Upper lobe of left lung (tissue), 6 donors: ENCODE measurements around the gene VWA5B2. TPM values are rescaled to one million over a fixed set of nuclear protein-coding genes. Genes with fewer than 3 reads are reported as not detected.
A peak's percentile ranks its signal among the peaks of the same experiment; 100 is the strongest.

ENCODE experiments used
- ATAC-seq, 2 donors: fragments of 200-7000 bp; cut with Tn5 transposase; one replicate each; pipeline ENCODE4 v1.9.1; 2022; ENCODE audit warnings: mild to moderate bottlenecking in 2 of 2, moderate library complexity in 2 of 2; ENCODE audit not compliant: low FRiP score in 2 of 2
- DNase-seq, 2 donors: peaks; one replicate each; pipeline ENCODE4 v3.0.0-alpha.2; 2019 to 2020
- H3K27ac ChIP-seq, 4 donors: fragments of 200-600 bp; sonication (generic); one replicate each; pipeline ENCODE4 v1.5.1; 2016 to 2019
- H3K27me3 ChIP-seq, 4 donors: fragments of 200-600 bp; sonication (generic); one replicate each; pipeline ENCODE4 v1.5.1; 2017 to 2019
- H3K36me3 ChIP-seq, 4 donors: fragments of 200-600 bp; sonication (generic); one replicate each; pipeline ENCODE4 v1.5.1; 2016 to 2019
- H3K4me1 ChIP-seq, 4 donors: fragments of 200-600 bp; sonication (generic); one replicate each; pipeline ENCODE4 v1.5.1; 2018 to 2019
- H3K4me3 ChIP-seq, 4 donors: fragments of 200-600 bp; sonication (generic); one replicate each; pipeline ENCODE4 v1.5.1; 2017 to 2019; ENCODE audit warnings: mild to moderate bottlenecking in 2 of 4, moderate library complexity in 1 of 4
- H3K9me3 ChIP-seq, 4 donors: fragments of 200-600 bp; sonication (generic); one replicate each; pipeline ENCODE4 v1.5.1; 2018 to 2019
- CTCF ChIP-seq, 6 experiments: fragments of 450-650 bp in 4 of 6; fragments of 200-600 bp in 2 of 6; sonication (generic) in 2 of 6; IDR thresholded peaks; one replicate each; pipeline ENCODE4 v1.5.1; 2016 to 2019; ENCODE audit warnings: antibody characterized with exemption in 6 of 6
- EP300 ChIP-seq, 4 donors: sonication (generic); formaldehyde crosslinking; IDR thresholded peaks; one replicate each; pipeline ENCODE4 v1.5.1; 2017; ENCODE audit warnings: antibody characterized with exemption in 4 of 4, control low read depth in 2 of 4
- POLR2A ChIP-seq, 4 donors: fragments of 450-650 bp; IDR thresholded peaks; one replicate each; pipeline ENCODE4 v1.5.1; 2016 to 2017; ENCODE audit warnings: antibody characterized with exemption in 4 of 4, mild to moderate bottlenecking in 2 of 4
- POLR2AphosphoS5 ChIP-seq, 2 donors: sonication (generic); formaldehyde crosslinking; IDR thresholded peaks; one replicate each; pipeline ENCODE4 v1.5.1; 2017; ENCODE audit warnings: antibody characterized with exemption in 2 of 2
- WGBS, 2 donors: methylation state at CpG; one replicate each; pipeline ENCODE4 v1.1.5; 2017 to 2018; 5-methylcytosine and 5-hydroxymethylcytosine counted together
- total RNA-seq, 6 donors: library from RNA; depleted of rRNA in 4 of 6; stranded (reverse); fragments of >200 nt in 4 of 6; gene quantifications; one replicate each; pipeline versions ENCODE4 v1.1.0 to v1.2.1, GENCODE V29; 2016 to 2021
- donor health status: DM: no; HTN: no; CAD: no; lungs with moderate emphysema.
- donor health status: DM: no; HTN: yes; CAD: no; lungs with severe emphysema.

The VWA5B2 gene
- total RNA-seq, 6 donors from 2014 or later = 0.17 to 1.2 (median 0.51) TPM; not detected in 1

- Histone ChIP-seq H3K4me3 (no peak overlapping the region), H3K9me3 (no peaks in the 10 kb centered on the region), H3K27ac (no peak overlapping the region), H3K36me3 (no peaks in the 10 kb centered on the region), H3K27me3 (no peaks in the 10 kb centered on the region), H3K4me1 (no peaks in the 10 kb centered on the region)
- ATAC-seq (no peak), DNase-seq (no peak)
- TF ChIP-seq EP300 (IDR thresholded peaks at IDR 0.05) (no peak), CTCF (IDR thresholded peaks at IDR 0.05) (no peak), POLR2A (IDR thresholded peaks at IDR 0.05) (no peak), POLR2AphosphoS5 (IDR thresholded peaks at IDR 0.05) (no peak)
- 90 to 91% methylated on average over 8 of the region's 8 CpGs for WGBS, 2 donors
Observed at GRCh38 chr3:184283681-184284080, 54.3 kb downstream of the VWA5B2 start.

DNA sequence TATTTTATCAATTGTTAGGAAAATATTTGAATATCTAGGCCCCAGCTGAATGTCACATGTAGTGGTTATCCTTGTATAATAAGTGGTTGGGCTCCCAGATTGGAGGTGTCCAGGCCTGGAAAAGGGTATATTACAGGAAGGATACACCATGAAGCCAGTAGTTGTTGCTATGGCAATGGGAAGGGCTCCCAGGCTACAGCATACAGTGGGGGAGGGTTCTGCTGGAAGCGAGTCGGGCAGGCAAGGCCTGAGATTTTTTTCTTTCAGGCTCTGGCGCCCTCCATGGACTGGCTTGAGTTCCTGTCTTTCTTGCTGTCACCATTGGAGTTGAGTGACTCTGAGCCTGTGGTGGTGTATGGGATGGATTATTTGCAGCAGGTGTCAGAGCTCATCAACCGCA is 55.3 kb downstream of the VWA5B2 start:
- H3K9me3 ChIP-seq = no peaks in the 10 kb centered on the region
- no peak overlapping the region for H3K27ac ChIP-seq
- TF ChIP-seq POLR2A (IDR thresholded peaks at IDR 0.05) = no peak
- TF ChIP-seq CTCF (IDR thresholded peaks at IDR 0.05) = no peak
- TF ChIP-seq EP300 (IDR thresholded peaks at IDR 0.05) = no peak
- no peak for TF ChIP-seq POLR2AphosphoS5 (IDR thresholded peaks at IDR 0.05)
- H3K4me3 ChIP-seq = no peak overlapping the region
- 30 to 37% methylated on average over 4 of the region's 4 CpGs for WGBS, 2 donors
- ATAC-seq (peak in 1 of 2 donors; percentile 37), DNase-seq (no peak)
- no peaks in the 10 kb centered on the region for H3K4me1 ChIP-seq
- no peaks in the 10 kb centered on the region for H3K27me3 ChIP-seq
- H3K36me3 ChIP-seq = no peaks in the 10 kb centered on the region

- peak in 1 of 2 donors; percentile 30 for DNase-seq
Observed at GRCh38 chr3:184289426-184289938, 60.1 kb downstream of the VWA5B2 start.

DNA sequence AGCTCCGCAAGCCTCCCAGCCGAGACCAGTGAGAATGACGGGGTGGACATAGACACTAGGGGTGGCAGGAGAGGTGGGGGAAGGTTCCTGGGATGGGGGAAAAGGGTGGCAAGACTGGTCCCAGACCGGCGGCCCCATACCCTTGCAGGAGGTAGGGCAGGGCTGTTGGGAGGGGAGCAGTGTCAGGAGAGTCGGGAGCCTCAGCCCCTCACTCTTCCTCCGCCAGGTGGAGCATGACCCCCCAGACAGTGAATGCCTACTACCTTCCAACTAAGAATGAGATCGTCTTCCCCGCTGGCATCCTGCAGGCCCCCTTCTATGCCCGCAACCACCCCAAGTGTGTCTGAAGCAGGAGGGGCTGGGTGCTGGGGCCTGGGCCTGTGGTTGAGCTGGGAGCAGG is 60.9 kb downstream of the VWA5B2 start:
- TF ChIP-seq CTCF (IDR thresholded peaks at IDR 0.05) = no peak
- TF ChIP-seq POLR2AphosphoS5 (IDR thresholded peaks at IDR 0.05) = no peak
- no peak for TF ChIP-seq EP300 (IDR thresholded peaks at IDR 0.05)
- TF ChIP-seq POLR2A (IDR thresholded peaks at IDR 0.05) = no peak
- Histone ChIP-seq H3K9me3 (no peaks in the 10 kb centered on the region), H3K27ac (no peak overlapping the region), H3K4me3 (no peak overlapping the region), H3K4me1 (no peaks in the 10 kb centered on the region), H3K27me3 (no peaks in the 10 kb centered on the region), H3K36me3 (no peaks in the 10 kb centered on the region)
- DNase-seq = no peak
- ATAC-seq = no peak
- WGBS, 2 donors = 89 to 91% methylated on average over 8 to 10 of the region's 10 CpGs

More at GRCh38 chr3:184289426-184289938, 60.1 kb downstream of the VWA5B2 start:
- no peaks in the 10 kb centered on the region for H3K9me3 ChIP-seq
- peak; percentile 26 to 50 (median 38) for TF ChIP-seq CTCF (IDR thresholded peaks at IDR 0.05)
- no peak for TF ChIP-seq POLR2A (IDR thresholded peaks at IDR 0.05)
- WGBS, 2 donors = 16 to 20% methylated on average over 4 to 10 of the region's 10 CpGs
- no peaks in the 10 kb centered on the region for H3K36me3 ChIP-seq
- H3K4me3 ChIP-seq = no peak overlapping the region
- no peaks in the 10 kb centered on the region for H3K4me1 ChIP-seq
- peak in 1 of 2 donors; percentile 59 for ATAC-seq
- H3K27ac ChIP-seq = no peak overlapping the region
- no peaks in the 10 kb centered on the region for H3K27me3 ChIP-seq

- H3K27me3 ChIP-seq = no peaks in the 10 kb centered on the region
- TF ChIP-seq POLR2A (IDR thresholded peaks at IDR 0.05) (no peak), EP300 (IDR thresholded peaks at IDR 0.05) (no peak), POLR2AphosphoS5 (IDR thresholded peaks at IDR 0.05) (no peak), CTCF (IDR thresholded peaks at IDR 0.05) (no peak)
- H3K4me1 ChIP-seq = no peaks in the 10 kb centered on the region
- no peak overlapping the region for H3K4me3 ChIP-seq
- no peaks in the 10 kb centered on the region for H3K36me3 ChIP-seq
- H3K27ac ChIP-seq = no peak overlapping the region
- no peaks in the 10 kb centered on the region for H3K9me3 ChIP-seq
- no peak for DNase-seq
- WGBS, 2 donors = 89 to 90% methylated on average over 11 to 22 of the region's 22 CpGs
- ATAC-seq = no peak
Observed at GRCh38 chr3:184291044-184291737, 61.8 kb downstream of the VWA5B2 start.
